Mesenteric fat pad (tissue), 1 donor: Measurements from ENCODE around the gene RPS6KA5. TPM values are rescaled to one million over a fixed set of nuclear protein-coding genes. Genes with fewer than 3 reads are reported as not detected.
"Not testable (repeated sequence)": the region's sequence is repeated elsewhere in the genome, so short reads cannot be mapped to it uniquely, and the experiment has no call there.

Experiments
- DNase-seq: peaks from one replicate; pipeline ENCODE4 v3.0.0-alpha.2; 2020; ENCODE audit warnings: low spot score
- long read RNA-seq: library from polyadenylated mRNA; unstranded; transcript quantifications from one replicate; pipeline ENCODE4 v2.0.0, GENCODE V29; 2020
- total RNA-seq: library from RNA; stranded (reverse); fragmentation: NEBNext Ultra II Directional; extraction: Animal tissue kit (Norgen Biotek cat#: 25700); gene quantifications from one replicate; pipeline ENCODE4 v1.2.1, GENCODE V29; 2021
- donor health status: DM: yes; HTN: yes; CAD: no.

Gene RPS6KA5
- 3.2 TPM for total RNA-seq
- long read RNA-seq, partial matches to known transcripts: 2 of 3 reads
- long read RNA-seq, other reads (novel, unspliced or antisense): 1 of 3 reads

DNA sequence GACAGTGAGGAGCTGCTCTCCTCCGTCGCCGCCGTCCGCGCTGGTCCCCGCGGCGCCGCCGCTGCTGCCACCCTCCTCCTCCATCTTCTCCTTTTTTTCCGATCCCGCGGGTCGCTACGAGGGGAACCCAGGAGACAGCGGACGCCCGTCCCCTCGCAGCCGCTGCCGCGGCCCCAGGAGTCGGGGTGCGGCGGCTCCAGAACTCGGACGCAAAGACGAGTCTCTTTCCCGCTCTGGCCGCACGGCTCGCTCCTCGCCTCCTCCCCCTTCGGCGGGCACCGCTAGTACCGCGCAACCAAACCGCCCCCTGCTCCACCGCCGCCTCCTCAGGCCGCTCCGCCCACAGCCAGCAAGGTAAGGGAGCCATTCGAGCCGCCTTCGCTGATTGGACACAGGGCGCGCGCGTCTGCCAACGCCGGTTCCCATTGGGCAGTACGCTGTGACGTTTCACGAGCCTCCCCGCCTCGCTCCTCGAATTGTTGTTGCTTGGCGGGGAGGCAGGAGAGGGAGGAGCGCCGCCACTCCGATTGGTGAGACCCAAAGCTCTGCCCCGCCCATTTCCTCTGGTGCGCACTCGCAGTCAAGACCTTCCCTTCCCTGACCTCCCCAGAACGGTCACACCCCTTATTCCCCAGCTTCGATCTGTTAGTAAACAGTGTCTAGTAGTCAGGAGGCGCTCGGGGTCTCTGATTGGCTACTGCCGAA lies at the start of gene RPS6KA5:
TSS of gene RPS6KA5 (minus strand) at position 291 of the 705 bp plus-strand sequence. CDS start at position 84, 207 bp downstream.
- DNase-seq: peak; percentile 100

DNA sequence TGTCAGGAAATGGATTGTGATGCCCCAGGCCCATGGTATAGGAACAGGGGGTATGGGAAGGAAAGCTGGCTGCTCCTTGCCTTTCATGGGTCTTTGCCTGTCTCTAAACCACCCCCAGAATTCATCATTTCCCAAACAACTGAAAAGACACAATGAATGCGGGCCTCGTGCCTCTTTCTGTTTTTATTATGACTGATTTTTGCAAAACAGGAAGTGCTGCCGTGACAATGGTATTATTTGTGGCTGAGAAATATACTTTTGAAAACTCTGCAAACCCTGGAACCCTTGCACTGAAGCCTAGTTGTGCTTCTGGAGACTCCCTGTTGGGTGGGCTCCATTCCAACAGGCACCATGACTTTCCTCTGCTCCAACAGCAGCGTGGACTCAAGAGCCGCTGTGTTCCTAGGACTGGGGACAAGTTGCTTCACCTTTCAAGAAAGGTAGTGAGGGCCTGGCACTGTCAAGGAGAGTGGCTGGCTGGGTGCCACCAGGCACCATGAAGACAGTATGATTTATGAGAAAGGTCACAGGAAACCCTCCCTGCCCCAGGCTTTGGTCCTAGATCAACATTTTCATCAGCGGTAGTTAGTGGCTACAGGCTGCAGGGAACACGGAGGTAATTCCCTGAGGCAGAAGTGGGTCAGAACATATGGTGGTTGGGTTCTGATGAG lies 48.6 kb upstream of the RPS6KA5 start:
- no peak for DNase-seq

DNA sequence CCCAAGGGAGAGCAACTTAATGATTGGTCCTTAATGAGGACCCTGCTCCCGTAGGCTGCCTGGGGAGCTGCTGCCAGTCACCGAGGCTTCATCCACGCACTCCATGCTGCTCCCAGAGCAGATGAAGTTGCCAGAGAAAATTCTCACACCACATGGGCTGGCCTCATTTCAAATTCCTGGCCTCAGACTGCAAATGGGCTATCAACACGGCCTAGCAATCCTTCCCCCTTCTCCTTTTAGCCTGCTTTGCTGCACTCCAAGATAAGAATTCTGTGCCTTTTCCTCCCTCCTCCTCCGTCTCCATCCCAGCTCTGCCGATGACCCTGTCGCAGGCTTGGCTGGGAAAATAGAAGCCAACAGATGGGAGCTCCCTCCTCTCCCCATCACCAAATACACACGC lies 42.7 kb upstream of the RPS6KA5 start:
- DNase-seq: no peak

- no peak for DNase-seq
Observed at GRCh38 chr14:91100102-91100501, 39.7 kb upstream of the RPS6KA5 start.

GRCh38 chr14:91098591-91098990 lies 38.1 kb upstream of the RPS6KA5 start:
- DNase-seq: no peak

DNA sequence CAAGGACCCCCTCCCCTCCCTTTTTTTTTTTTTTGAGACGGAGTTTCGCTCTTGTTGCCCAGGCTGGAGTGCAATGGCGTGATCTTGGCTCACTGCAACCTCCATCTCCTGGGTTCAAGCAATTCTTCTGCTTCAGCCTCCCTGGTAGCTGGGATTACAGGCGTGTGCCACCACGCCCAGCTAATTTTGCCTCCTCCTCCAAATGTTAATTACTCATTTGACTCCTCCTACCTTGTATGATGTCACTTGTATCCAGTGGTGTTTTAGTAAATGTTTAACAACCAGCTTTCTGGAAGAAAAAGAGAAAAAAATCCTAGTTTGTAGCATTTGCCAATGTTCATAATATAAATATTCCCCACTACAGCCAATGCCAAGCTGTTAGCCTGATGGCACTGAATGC lies 37.2 kb upstream of the RPS6KA5 start:
- DNase-seq: not testable (repeated sequence)

- no peak for DNase-seq
Observed at GRCh38 chr14:91095178-91095577, 34.7 kb upstream of the RPS6KA5 start.

GRCh38 chr14:91094772-91095171 lies 34.3 kb upstream of the RPS6KA5 start:
- no peak for DNase-seq

DNA sequence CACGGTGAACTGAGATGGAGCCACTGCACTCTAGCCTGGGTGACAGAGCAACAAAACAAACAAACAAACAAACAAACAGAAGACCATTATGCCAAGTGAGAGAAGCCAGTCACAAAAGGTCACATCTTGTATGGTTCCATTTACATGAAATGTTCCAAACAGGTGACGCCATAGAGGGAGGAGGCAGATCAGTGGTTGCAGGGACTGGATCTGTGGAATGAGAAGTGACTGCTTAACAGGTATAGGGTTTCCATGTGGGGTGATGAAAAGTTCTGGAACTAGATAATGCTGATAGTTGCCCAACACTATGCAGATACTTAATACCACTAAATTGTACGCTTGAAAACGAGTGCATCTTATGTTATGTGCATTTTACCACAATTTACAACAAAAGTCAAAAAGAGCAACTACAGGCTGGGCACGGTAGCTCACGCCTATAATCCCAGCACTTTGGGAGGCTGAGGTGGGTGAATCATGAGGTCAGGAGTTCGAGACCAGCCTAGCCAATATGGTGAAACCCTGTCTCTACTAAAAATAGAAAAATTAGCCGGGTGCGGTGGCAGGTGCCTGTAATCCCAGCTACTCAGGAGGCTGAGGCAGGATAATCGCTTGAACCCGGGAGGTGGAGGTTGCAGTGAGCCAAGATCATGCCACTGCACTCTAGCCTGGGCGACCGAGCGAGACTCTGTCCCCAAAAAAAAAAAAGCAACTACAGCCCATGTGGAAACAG lies 33.5 kb upstream of the RPS6KA5 start:
- DNase-seq: not testable (repeated sequence)

- DNase-seq: no peak
Observed at GRCh38 chr14:91092073-91092472, 31.6 kb upstream of the RPS6KA5 start.

DNA sequence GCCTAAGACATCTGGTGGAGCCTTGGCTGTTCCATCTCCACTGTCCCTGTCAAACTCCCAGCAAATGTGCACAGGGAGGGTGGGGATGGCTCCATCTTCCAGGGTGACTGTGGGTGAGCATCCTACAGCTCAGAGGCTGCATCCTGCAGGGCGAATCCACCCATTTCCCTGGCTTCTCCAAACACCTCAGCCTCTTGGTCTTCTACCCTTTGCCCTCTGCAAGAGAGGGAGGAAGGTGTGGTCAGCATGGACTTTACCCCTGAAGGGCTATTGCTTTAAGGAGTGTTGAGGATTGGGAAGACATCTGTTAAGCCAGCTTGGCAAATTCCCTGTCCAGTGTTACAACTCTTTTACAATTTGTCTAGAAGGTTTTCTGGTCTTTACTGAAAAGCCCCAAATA lies 30.3 kb upstream of the RPS6KA5 start:
- no peak for DNase-seq

- DNase-seq: no peak
Observed at GRCh38 chr14:91089958-91090535, 29.6 kb upstream of the RPS6KA5 start.

DNA sequence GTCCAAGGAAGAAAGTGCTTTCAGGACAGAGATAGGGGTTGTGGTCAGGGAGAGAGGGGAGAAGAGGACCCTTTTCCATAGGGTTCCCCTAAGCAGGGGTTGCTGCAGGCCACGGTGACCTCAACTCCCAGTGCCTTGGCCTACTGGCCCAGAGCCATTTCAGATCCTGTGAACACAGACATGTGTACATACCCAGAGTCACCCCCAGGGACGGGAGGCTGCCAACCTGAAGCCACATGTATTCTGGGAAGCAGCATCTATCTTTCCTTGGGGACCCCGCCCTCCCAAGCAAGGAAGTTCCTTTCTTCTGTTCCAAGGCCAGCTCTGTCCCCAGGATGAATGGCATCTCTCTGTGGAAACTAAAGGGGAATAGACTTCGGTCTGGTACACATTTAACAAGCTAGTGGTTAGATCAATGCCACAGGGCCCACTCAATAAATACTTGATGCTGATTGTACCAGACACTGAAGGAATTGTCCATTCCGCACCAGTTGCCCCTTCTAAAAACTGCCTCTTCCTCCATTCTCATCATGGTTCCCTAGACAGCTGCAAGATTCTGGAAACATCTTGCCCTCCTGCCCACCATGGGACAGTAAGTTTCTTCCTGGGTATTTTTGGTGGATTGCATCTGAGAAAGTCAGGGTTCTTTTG lies 28.3 kb upstream of the RPS6KA5 start:
- DNase-seq: no peak

- not testable (repeated sequence) for DNase-seq
Observed at GRCh38 chr14:91087470-91087869, 27.0 kb upstream of the RPS6KA5 start.

DNA sequence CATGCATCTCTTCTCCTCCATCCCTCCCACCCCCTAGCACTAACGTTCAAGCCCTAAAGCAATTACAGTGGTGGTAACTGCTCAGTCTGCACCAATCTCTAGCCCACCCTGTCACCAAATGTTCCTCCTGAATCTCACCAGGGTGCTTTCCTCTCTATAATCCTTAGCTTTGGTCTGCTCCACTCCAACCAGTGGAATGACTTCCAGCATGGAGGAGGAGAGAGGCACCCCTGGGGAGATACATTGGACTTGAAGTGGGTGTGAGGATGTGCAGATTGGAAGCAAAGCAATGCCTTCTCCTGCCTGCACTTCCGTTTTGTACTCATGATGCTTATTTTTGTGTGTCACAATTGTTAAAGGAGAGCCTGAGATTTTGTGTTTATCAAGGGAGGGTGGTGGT lies 24.1 kb upstream of the RPS6KA5 start:
- DNase-seq: no peak

DNA sequence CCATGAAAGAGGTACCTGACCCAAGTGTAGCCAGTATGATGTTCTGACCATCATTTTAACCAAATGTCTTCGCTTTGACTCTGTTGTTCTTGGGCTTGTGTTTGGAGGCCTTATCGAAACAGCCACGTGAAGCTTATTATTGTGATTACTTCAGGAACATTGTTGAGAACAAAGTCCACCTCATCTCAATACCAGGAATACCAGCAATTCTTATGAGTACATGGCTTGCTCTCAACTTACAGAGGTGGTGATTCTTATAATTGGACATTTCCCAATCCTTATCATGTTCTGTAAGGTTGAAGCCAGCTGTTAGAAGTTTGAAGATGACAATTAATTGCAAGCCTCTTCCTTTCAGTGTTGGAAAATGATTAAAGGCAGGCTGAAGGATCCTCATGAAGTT lies 21.8 kb upstream of the RPS6KA5 start:
- no peak for DNase-seq

GRCh38 chr14:91080071-91080470 lies 19.6 kb upstream of the RPS6KA5 start:
- DNase-seq: no peak

DNA sequence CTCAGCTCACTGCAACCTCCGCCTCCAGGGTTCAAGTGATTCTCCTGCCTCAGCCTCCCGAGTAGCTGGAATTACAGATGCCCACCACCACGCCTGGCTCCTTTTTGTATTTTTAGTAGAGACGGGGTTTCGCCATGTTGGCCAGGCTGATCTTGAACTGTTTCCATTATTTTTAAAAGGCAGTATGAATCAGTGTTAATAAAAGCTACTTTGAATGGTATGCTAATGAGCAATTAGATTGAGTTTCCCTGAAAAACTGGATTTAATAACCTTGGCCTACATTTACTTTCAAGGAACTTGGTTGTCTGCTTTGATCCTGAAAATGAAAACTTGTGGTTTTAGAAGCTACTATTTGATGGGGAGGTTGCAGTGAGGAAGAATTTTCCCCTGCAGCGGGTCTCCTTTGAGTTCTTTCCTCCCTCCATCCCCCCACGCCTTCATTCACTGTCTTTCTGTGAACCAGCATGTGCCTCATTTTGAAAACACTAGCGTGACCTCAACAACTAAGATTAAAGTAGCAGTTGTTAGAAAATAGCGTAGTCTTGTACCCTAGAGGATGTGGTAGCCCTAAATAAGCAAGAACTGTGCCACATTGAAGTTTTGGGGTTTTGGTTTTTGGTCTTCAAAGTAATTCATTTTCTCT lies 17.8 kb upstream of the RPS6KA5 start:
- DNase-seq: no peak

DNA sequence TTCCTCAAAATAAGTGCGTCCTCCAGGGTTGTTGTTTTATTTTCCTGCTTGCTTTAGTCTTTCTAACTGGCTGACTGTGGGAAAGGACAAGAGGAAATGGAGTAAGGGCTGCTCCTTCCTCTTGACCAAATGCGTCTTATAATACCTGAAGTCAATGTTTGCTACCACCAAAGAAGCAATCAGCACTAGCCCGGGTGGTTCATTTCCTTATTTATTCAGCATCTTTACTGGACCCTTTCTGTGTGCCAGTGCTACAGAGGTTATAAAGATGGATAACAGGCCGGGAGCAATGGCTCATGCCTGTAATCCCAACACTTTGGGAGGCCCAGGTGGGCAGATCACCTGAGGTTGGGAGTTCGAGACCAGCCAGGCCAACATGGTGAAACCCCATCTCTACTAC lies 15.1 kb upstream of the RPS6KA5 start:
- no peak for DNase-seq

- DNase-seq: no peak
Observed at GRCh38 chr14:91070572-91070971, 10.1 kb upstream of the RPS6KA5 start.

DNA sequence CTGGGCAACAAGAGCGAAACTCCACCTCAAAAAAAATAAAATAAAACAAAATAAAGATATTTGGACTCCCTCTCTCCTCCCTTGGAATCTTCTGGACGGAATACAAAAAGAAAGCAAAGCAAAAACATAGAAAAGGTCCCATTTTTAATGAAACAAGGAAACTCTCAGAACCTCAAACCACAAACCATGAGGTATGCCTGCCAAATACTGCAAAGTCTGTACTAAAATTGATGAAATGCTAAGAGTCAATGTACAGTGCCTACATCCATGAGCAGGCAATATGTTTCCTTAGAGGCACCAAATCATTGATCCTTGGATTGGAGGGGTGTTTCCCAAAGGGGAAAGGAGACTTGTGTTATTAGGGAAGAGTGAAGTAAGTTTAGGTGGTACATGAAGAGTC lies 8.2 kb upstream of the RPS6KA5 start:
- DNase-seq: no peak
